ENCODE results near the gene NR2F1-AS1.

DNA sequence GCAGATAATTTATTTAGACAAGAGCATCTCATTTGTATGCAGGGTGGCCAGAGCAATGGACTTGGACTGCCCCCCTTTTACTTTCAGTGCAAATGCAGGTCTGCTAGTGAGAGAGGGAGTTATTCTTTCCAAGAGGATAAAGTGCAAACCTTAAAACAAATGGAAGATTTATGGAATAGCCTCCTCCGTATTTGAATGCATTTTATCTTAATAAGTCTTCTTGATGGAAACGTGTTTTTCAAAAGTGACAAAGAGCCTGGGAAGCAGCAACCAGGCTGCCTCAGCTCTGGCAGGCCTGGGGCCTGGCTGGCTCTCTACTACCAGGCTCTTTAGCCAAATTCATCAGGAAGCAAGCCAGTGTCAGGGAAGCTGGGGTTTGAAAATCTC is 8.8 kb upstream of the NR2F1-AS1 start:
- TF ChIP-seq, protein P1, sequence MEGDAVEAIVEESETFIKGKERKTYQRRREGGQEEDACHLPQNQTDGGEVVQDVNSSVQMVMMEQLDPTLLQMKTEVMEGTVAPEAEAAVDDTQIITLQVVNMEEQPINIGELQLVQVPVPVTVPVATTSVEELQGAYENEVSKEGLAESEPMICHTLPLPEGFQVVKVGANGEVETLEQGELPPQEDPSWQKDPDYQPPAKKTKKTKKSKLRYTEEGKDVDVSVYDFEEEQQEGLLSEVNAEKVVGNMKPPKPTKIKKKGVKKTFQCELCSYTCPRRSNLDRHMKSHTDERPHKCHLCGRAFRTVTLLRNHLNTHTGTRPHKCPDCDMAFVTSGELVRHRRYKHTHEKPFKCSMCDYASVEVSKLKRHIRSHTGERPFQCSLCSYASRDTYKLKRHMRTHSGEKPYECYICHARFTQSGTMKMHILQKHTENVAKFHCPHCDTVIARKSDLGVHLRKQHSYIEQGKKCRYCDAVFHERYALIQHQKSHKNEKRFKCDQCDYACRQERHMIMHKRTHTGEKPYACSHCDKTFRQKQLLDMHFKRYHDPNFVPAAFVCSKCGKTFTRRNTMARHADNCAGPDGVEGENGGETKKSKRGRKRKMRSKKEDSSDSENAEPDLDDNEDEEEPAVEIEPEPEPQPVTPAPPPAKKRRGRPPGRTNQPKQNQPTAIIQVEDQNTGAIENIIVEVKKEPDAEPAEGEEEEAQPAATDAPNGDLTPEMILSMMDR (IDR thresholded peaks at IDR 0.05): no peak
- TF ChIP-seq EP300 (IDR thresholded peaks at IDR 0.05) (no peak), POLR2AphosphoS5 (IDR thresholded peaks at IDR 0.05) (no peak), POLR2A (IDR thresholded peaks at IDR 0.05) (no peak)
